ENCODE measurements around the gene KBTBD4. TPM values are rescaled to one million over a fixed set of nuclear protein-coding genes. Genes with fewer than 3 reads are reported as not detected.

The KBTBD4 gene
- total and polyA plus RNA-seq, 2 of the 13 experiments (the other 11 are each of a cell fraction or from before 2014, with no cell fraction given), result 8.5 to 12.8 TPM

DNA sequence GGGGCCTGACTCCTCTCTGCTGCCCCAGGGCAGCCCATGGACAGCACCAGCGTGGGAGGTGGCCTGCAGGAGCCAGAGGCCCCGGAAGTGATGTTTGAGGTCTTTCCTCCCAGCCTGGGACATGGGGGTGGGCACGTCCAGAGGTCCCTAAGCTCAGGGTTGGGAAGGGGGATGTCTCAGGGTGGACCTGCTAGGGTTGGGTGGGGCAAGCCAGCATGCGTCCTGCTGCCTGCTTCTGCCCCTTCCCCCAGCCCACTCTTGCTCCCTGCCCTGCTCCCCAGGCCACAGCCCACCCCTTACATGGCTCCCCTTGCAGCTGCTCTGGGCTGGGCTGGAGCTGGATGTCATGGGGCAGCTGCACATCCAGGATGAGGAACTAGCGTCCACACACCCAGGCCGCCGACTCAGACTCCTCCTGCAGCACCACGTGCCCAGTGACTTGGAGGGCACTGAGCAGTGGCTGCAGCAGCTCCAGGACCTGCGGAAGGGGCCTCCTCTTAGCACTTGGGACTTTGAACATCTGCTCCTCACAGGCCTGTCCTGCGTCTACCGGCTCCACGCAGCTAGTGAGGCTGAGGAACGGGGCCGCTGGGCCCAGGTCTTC, 9.1 kb upstream of the KBTBD4 start:
- Histone ChIP-seq H4K20me1 (ENCODE audit: insufficient read depth, low read length) (no peaks in the 10 kb centered on the region), H3K27ac (ENCODE audit: extremely low read length, insufficient read depth, low read length) (no peak overlapping the region), H3K79me2 (ENCODE audit: insufficient read depth, low read length) (no peaks in the 10 kb centered on the region), H3K9ac (ENCODE audit: insufficient read depth, low read depth, low read length) (peak overlapping the region; percentile 58), H3K27me3 (ENCODE audit: control insufficient read depth in 1 of 2, insufficient read depth in 2 of 2, low read length in 2 of 2) (peaks cover 0 to 3% of the 10 kb centered on the region in 2 experiments; a peak in 3 of 5 replicates), H3K9me3 (ENCODE audit: low read length) (no peaks in the 10 kb centered on the region), H3K36me3 (replicated peaks in 1 of 2; ENCODE audit: control insufficient read depth in 1 of 2, insufficient read depth in 2 of 2, low read length in 2 of 2) (peaks cover 5 to 17% of the 10 kb centered on the region in 2 experiments; a peak in 4 of 5 replicates), H3K4me1 (ENCODE audit: insufficient read depth, low read length) (peaks cover 51% of the 10 kb centered on the region), H2AFZ (ENCODE audit: low read length) (peak overlapping the region; percentile 39), H3K4me2 (ENCODE audit: low read depth, low read length) (peak overlapping the region; percentile 91), H3K4me3 (replicated peaks in 1 of 3; ENCODE audit: insufficient read depth in 1 of 3, low read depth in 2 of 3, low read length in 3 of 3) (peak overlapping the region; percentile 49 to 70 (median 53); a peak in 5 of 6 replicates)
- ChIA-PET POLR2A (interaction anchor here (0.7 to 1.6 kb wide), 6 partner anchors 8 to 136 kb away, joined by 3 to 10 read pairs (median 4); partner anchors contain the start of genes KBTBD4 and NDUFS3), CTCF (ENCODE audit: low intra/inter-chr PET ratio, low total read pairs) (no interaction called here)
- in situ Hi-C loops (cut with HindIII; ENCODE audit: extremely low pct_ligation_motif_present, low pct_unique_long_range_greater_than_20kb), result no loop called here
- no TSS peak for BruUV-seq (replicated peaks)
- intact Hi-C loops (cut with micrococcal nuclease; ENCODE audit: unreplicated experiment), result loop anchor here (5.0 kb wide), 1 partner anchor 521 kb away; no protein-coding TSS in a partner anchor
- no peak for DNase-seq (ENCODE audit: low spot score)
- ATAC-seq, result peak; percentile 64
- FAIRE-seq, result no peak
- no CpG with 5 or more reads among the region's 14 CpGs for WGBS (ENCODE audit: low lambda C conversion rate)
- TF ChIP-seq ZNF337 (CRISPR knock-in tag; IDR thresholded peaks at IDR 0.05; ENCODE audit: borderline replicate concordance, low read depth) (no peak), FOXK1 (CRISPR knock-in tag; IDR thresholded peaks at IDR 0.05; ENCODE audit: borderline replicate concordance, low read depth) (no peak), ZMYM3 (CRISPR knock-in tag; IDR thresholded peaks at IDR 0.05) (0 out of 2 replicates have a peak, but pooled peaks have one; percentile 7), REL (CRISPR knock-in tag; conservative IDR thresholded peaks at IDR 0.05) (no peak), PHB2 (IDR thresholded peaks at IDR 0.05; ENCODE audit: partially characterized antibody) (no peak), IKZF1 (IDR thresholded peaks at IDR 0.05) (no peak), ZFP1 (CRISPR knock-in tag; IDR thresholded peaks at IDR 0.05) (no peak), NR1H2 (CRISPR knock-in tag; IDR thresholded peaks at IDR 0.05; ENCODE audit: borderline replicate concordance, low read depth) (0 out of 2 replicates have a peak, but pooled peaks have one; percentile 77)
- TF ChIP-seq, protein P1, sequence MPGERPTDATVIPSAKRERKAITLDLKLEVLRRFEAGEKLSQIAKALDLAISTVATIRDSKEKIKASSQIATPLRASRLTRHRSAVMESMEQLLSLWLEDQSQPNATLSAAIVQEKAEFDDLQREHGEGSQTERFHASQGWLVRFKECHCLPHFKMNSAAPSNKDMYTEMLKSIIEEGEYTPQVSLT (CRISPR knock-in tag; IDR thresholded peaks at IDR 0.05; ENCODE audit: borderline replicate concordance, low read depth), result no peak
- TF ChIP-seq, protein P2, sequence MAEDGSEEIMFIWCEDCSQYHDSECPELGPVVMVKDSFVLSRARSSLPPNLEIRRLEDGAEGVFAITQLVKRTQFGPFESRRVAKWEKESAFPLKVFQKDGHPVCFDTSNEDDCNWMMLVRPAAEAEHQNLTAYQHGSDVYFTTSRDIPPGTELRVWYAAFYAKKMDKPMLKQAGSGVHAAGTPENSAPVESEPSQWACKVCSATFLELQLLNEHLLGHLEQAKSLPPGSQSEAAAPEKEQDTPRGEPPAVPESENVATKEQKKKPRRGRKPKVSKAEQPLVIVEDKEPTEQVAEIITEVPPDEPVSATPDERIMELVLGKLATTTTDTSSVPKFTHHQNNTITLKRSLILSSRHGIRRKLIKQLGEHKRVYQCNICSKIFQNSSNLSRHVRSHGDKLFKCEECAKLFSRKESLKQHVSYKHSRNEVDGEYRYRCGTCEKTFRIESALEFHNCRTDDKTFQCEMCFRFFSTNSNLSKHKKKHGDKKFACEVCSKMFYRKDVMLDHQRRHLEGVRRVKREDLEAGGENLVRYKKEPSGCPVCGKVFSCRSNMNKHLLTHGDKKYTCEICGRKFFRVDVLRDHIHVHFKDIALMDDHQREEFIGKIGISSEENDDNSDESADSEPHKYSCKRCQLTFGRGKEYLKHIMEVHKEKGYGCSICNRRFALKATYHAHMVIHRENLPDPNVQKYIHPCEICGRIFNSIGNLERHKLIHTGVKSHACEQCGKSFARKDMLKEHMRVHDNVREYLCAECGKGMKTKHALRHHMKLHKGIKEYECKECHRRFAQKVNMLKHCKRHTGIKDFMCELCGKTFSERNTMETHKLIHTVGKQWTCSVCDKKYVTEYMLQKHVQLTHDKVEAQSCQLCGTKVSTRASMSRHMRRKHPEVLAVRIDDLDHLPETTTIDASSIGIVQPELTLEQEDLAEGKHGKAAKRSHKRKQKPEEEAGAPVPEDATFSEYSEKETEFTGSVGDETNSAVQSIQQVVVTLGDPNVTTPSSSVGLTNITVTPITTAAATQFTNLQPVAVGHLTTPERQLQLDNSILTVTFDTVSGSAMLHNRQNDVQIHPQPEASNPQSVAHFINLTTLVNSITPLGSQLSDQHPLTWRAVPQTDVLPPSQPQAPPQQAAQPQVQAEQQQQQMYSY (CRISPR knock-in tag; IDR thresholded peaks at IDR 0.05), result no peak
- TF ChIP-seq, protein P3, sequence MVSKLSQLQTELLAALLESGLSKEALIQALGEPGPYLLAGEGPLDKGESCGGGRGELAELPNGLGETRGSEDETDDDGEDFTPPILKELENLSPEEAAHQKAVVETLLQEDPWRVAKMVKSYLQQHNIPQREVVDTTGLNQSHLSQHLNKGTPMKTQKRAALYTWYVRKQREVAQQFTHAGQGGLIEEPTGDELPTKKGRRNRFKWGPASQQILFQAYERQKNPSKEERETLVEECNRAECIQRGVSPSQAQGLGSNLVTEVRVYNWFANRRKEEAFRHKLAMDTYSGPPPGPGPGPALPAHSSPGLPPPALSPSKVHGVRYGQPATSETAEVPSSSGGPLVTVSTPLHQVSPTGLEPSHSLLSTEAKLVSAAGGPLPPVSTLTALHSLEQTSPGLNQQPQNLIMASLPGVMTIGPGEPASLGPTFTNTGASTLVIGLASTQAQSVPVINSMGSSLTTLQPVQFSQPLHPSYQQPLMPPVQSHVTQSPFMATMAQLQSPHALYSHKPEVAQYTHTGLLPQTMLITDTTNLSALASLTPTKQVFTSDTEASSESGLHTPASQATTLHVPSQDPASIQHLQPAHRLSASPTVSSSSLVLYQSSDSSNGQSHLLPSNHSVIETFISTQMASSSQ (IDR thresholded peaks at IDR 0.05; ENCODE audit: low read depth), result no peak
- TF ChIP-seq, protein P3 (CRISPR knock-in tag; IDR thresholded peaks at IDR 0.05; ENCODE audit: borderline replicate concordance), result peak; percentile 41; the same call in 1 of the 2 replicates
- TF ChIP-seq, protein P4, sequence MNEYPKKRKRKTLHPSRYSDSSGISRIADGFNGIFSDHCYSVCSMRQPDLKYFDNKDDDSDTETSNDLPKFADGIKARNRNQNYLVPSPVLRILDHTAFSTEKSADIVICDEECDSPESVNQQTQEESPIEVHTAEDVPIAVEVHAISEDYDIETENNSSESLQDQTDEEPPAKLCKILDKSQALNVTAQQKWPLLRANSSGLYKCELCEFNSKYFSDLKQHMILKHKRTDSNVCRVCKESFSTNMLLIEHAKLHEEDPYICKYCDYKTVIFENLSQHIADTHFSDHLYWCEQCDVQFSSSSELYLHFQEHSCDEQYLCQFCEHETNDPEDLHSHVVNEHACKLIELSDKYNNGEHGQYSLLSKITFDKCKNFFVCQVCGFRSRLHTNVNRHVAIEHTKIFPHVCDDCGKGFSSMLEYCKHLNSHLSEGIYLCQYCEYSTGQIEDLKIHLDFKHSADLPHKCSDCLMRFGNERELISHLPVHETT (CRISPR knock-in tag; conservative IDR thresholded peaks at IDR 0.05), result no peak
